ENCODE results near the gene PTPN2. TPM values are rescaled to one million over a fixed set of nuclear protein-coding genes. Genes with fewer than 3 reads are reported as not detected.
"Not testable (repeated sequence)": the region's sequence is repeated elsewhere in the genome, so short reads cannot be mapped to it uniquely, and the experiment has no call there.

The PTPN2 gene
- total RNA-seq, 2 donors from 2014 or later, result 32.2 to 34.3 TPM

DNA sequence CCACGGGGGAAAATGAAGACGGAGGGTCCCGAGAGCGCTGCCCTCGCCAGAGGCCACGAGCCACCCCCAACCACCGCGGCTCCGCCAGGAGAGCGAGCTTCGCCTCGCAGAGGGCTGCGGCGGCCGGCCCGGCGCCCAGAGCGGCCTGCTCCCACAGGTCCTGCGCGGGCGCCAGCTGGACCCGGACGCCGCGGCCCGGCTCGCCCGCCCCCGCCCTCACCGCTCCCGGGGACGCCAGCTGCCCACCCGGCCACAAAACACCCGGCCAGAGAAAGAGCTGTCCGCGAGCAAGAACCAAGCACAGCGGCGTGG is 709 bp downstream of the PTPN2 start:
- intact Hi-C loops (cut with DNase I), result loop anchor here (10.0 kb wide), 1 partner anchor 49 kb away; no protein-coding TSS in a partner anchor
- Histone ChIP-seq H3K4me3 (peak overlapping the region; percentile 59), H3K27me3 (no peaks in the 10 kb centered on the region), H3K36me3 (no peaks in the 10 kb centered on the region), H3K9me3 (no peaks in the 10 kb centered on the region), H3K4me1 (peaks cover 4% of the 10 kb centered on the region), H3K27ac (peak overlapping the region; percentile 98), H3K9ac (ENCODE audit: low read depth in 2 of 2, low read length in 2 of 2) (peak overlapping the region; percentile 91 to 97)
- TF ChIP-seq CTCF (IDR thresholded peaks at IDR 0.05), result no peak
- DNase-seq, result peak; percentile 32

DNA sequence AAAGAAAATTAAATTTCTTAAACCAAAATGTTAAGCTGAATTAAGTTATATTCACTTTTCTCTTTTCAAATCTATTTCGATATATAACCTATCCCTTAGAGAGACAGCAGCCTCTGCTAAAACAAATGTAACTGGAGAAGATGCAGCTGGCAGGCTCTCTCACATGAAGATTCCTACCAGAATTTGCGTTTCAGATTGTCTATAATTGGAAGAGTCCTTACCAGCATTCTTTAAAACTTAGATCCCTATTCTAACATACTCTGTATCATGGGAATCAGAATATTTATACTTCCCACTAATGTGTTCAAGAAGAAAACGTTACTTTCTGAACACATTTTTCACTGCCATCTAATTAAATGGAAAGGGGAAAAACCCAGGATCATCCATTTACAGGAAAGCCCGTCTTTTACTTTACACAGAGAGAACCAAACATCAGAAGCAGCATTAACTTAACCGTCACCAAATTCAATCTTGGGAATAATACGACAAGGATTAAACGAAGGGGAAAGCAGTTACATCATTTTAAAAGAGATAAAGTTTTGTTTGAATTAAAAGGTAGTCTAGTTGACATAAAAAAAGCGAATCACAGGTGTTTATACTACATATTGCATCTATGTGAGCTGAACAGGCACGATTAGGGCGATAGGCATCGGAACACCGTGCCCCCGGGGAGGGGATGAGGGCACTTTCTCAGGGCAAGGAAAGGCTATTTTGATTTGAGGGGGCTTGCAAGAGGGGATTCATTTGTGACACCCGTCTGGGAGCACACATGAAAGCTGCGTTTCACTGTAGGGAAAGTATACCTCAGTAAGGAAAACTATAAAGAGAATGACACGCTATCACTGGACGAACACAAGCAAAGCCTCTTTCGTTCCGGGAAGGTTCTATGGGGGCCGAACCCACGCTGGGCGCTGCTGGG is 1.3 kb downstream of the PTPN2 start:
- H3K9me3 ChIP-seq, result no peaks in the 10 kb centered on the region
- peak overlapping the region; percentile 59 for H3K4me3 ChIP-seq
- intact Hi-C loops (cut with DNase I), result loop anchor here (10.0 kb wide), 1 partner anchor 48 kb away; no protein-coding TSS in a partner anchor
- TF ChIP-seq CTCF (IDR thresholded peaks at IDR 0.05), result no peak
- no peaks in the 10 kb centered on the region for H3K27me3 ChIP-seq
- no peaks in the 10 kb centered on the region for H3K36me3 ChIP-seq
- H3K4me1 ChIP-seq, result peaks cover 4% of the 10 kb centered on the region
- H3K27ac ChIP-seq, result peak overlapping the region; percentile 98
- no peak for DNase-seq
- peak overlapping the region; percentile 91 to 97 for H3K9ac ChIP-seq (ENCODE audit: low read depth in 2 of 2, low read length in 2 of 2)

GRCh38 chr18:12880541-12880910 is 3.5 kb downstream of the PTPN2 start:
- H3K4me1 ChIP-seq, result peaks cover 4% of the 10 kb centered on the region

DNA sequence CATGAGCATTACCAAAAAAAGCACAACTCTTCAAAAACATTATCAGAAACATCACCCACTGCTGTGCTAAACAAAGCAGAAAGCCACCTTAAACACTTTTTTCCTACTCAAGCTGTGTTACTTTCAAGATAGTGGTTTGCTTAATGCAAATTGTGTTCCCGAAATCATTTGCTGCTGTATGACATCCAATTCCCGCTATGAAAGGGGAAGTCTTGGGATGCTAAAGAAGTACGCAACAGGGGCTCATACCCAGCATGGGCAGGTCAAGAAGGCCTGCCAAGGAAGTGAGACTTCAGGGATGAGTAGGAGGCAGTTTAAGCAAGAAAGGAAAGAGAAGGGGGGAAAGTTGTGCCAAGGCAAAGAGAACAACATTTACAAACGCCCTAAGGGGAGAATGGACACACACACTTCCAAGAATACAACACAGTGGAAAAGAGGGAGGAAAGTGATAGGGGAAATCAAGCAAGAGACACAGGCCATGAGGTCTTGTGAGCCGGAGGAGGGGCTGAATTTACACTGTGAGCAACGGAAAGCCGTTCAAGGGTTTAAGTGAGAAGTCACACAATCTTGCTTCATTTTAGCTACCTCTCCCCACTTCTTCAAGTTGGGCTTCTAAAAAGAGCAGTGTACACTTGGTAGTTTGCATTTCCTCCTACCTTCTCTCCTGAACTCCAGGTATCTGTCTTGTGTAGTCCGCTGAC is 4.0 kb downstream of the PTPN2 start:
- H3K27me3 ChIP-seq, result no peaks in the 10 kb centered on the region
- peak overlapping the region; percentile 23 for H3K27ac ChIP-seq
- TF ChIP-seq CTCF (IDR thresholded peaks at IDR 0.05), result no peak
- no peak for DNase-seq
- no peak overlapping the region for H3K4me3 ChIP-seq
- H3K4me1 ChIP-seq, result peaks cover 4% of the 10 kb centered on the region
- H3K36me3 ChIP-seq, result no peaks in the 10 kb centered on the region
- H3K9me3 ChIP-seq, result no peaks in the 10 kb centered on the region
- intact Hi-C loops (cut with DNase I), result loop anchor here (10.0 kb wide), 1 partner anchor 45 kb away; no protein-coding TSS in a partner anchor
- peak overlapping the region in 1 of 2 donors; percentile 1 for H3K9ac ChIP-seq (ENCODE audit: low read depth in 2 of 2, low read length in 2 of 2)

More at GRCh38 chr18:12880541-12880910, 3.5 kb downstream of the PTPN2 start:
- H3K27ac ChIP-seq, result peak overlapping the region; percentile 23
- no peak for TF ChIP-seq CTCF (IDR thresholded peaks at IDR 0.05)
- intact Hi-C loops (cut with DNase I), result loop anchor here (10.0 kb wide), 1 partner anchor 46 kb away; no protein-coding TSS in a partner anchor
- H3K9ac ChIP-seq (ENCODE audit: low read depth in 2 of 2, low read length in 2 of 2), result peak overlapping the region in 1 of 2 donors; percentile 1
- no peak overlapping the region for H3K4me3 ChIP-seq
- H3K9me3 ChIP-seq, result no peaks in the 10 kb centered on the region
- DNase-seq, result no peak
- H3K36me3 ChIP-seq, result no peaks in the 10 kb centered on the region
- no peaks in the 10 kb centered on the region for H3K27me3 ChIP-seq

DNA sequence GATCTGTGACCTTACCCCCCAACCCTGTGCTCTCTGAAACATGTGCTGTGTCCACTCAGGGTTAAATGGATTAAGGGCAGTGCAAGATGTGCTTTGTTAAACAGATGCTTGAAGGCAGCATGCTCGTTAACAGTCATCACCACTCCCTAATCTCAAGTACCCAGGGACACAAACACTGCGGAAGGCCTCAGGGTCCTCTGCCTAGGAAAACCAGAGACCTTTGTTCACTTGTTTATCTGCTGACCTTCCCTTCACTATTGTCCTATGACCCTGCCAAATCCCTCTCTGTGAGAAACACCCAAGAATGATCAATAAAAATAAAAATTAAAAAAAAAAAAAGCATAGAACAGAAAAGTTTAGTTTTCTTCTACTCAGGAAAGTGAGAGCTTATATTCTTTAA is 9.0 kb downstream of the PTPN2 start:
- intact Hi-C loops (cut with DNase I); DNase-seq; H3K9ac ChIP-seq (ENCODE audit: low read depth in 2 of 2, low read length in 2 of 2); H3K4me3 ChIP-seq; H3K9me3 ChIP-seq; H3K36me3 ChIP-seq; H3K27me3 ChIP-seq; H3K4me1 ChIP-seq; H3K27ac ChIP-seq: not testable (repeated sequence)

DNA sequence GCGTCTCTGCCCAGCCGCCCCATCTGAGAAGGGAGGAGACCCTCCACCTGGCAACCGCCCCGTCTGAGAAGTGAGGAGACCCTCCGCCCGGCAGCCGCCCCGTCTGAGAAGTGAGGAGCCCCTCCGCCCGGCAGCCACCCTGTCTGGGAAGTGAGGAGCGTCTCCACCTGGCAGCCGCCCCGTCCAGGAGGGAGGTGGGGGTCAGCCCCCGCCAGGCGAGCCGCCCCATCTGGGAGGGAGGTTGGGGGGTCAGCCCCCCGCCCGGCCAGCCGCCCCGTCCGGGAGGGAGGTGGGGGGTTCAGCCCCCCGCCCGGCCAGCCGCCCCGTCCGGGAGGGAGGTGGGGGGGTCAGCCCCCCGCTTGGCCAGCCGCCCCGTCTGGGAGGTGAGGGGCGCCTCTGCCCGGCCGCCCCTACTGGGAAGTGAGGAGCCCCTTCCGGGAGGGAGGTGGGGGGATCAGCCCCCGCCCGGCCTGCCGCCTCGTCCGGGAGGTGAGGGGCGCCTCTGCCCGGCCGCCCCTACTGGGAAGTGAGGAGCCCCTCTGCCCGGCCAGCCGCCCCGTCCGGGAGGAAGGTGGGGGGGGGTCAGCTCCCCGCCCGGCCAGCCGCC is 10.0 kb downstream of the PTPN2 start:
- H3K4me1 ChIP-seq; H3K36me3 ChIP-seq; H3K27ac ChIP-seq; intact Hi-C loops (cut with DNase I); H3K9me3 ChIP-seq; H3K4me3 ChIP-seq; H3K9ac ChIP-seq (ENCODE audit: low read depth in 2 of 2, low read length in 2 of 2); DNase-seq; H3K27me3 ChIP-seq: not testable (repeated sequence)
